ENCODE data around the gene PIK3C2G. TPM values are rescaled to one million over a fixed set of nuclear protein-coding genes. Genes with fewer than 3 reads are reported as not detected.

The PIK3C2G gene
- total RNA-seq, 1 experiment from 2014 or later = not detected

DNA sequence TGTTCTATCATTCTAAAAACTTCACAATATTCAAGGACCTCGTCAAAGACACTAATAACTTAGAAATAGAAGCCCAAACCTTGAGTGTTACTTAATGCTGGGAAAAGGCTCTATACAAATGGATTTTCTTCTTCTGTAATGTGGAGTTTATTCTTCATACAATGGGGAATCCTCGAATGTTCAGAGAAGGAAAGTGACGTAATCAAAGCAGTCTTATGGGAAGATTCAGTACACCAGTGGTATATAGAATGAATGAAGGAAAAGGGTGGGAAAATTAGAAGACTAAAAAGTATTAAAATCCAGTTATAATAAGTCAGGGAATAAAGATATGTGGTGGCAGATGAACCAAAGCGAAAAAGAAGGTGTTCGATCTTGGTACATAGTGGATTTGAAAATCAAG, 370.0 kb downstream of the PIK3C2G start:
- ATAC-seq (no peak), DNase-seq (ENCODE audit: low read depth, low spot score) (no peak)
- Histone ChIP-seq H2AFZ (ENCODE audit: low read depth, low read length, poor library complexity, severe bottlenecking) (no peak overlapping the region), H3K4me2 (ENCODE audit: low read length) (no peak overlapping the region), H3K9ac (ENCODE audit: low read length) (no peak overlapping the region), H3K4me1 (ENCODE audit: control insufficient read depth in 1 of 2, insufficient read depth in 2 of 2, low read length in 2 of 2) (peaks cover 0 to 5% of the 10 kb centered on the region in 2 experiments; a peak in 1 of 4 replicates), H3K36me3 (ENCODE audit: control insufficient read depth in 1 of 2, insufficient read depth in 2 of 2, low read length in 2 of 2) (no peaks in the 10 kb centered on the region), H3K4me3 (replicated peaks in 1 of 2; ENCODE audit: low read depth in 1 of 2, low read length in 2 of 2) (no peak overlapping the region), H3K27ac (ENCODE audit: low read depth, low read length) (no peak overlapping the region), H3K27me3 (ENCODE audit: insufficient read depth, low read length) (no peaks in the 10 kb centered on the region), H4K20me1 (ENCODE audit: insufficient read depth) (no peaks in the 10 kb centered on the region), H3K9me3 (ENCODE audit: control insufficient read depth in 1 of 2, insufficient read depth in 1 of 2, low read depth in 1 of 2, low read length in 2 of 2) (no peaks in the 10 kb centered on the region), H3K9me2 (ENCODE audit: insufficient read depth) (0 out of 2 replicates have a peak, but pooled peaks cover 5% of the 10 kb centered on the region), H3K79me2 (ENCODE audit: insufficient read depth, low read length) (no peaks in the 10 kb centered on the region)
- POLR2A ChIA-PET = no interaction called here
- RAD21 ChIA-PET (ENCODE audit: low non-redundant PET in 1 of 2, low total read pairs in 2 of 2, uncharacterized antibody in 2 of 2, unreplicated experiment in 2 of 2) = no interaction called here
- CTCF ChIA-PET = no interaction called here
- TF ChIP-seq EGR1 (IDR thresholded peaks at IDR 0.05; ENCODE audit: low read depth) (no peak), EZH2 (IDR thresholded peaks at IDR 0.05) (no peak), SRF (IDR thresholded peaks at IDR 0.05; ENCODE audit: low read depth) (no peak), ELF1 (IDR thresholded peaks at IDR 0.05; ENCODE audit: borderline replicate concordance, low read depth) (no peak), FOSL1 (IDR thresholded peaks at IDR 0.05; ENCODE audit: low read depth) (no peak), ZFX (IDR thresholded peaks at IDR 0.05) (no peak), SIN3A (IDR thresholded peaks at IDR 0.05; ENCODE audit: low read depth) (no peak)
- TF ChIP-seq, protein P1, sequence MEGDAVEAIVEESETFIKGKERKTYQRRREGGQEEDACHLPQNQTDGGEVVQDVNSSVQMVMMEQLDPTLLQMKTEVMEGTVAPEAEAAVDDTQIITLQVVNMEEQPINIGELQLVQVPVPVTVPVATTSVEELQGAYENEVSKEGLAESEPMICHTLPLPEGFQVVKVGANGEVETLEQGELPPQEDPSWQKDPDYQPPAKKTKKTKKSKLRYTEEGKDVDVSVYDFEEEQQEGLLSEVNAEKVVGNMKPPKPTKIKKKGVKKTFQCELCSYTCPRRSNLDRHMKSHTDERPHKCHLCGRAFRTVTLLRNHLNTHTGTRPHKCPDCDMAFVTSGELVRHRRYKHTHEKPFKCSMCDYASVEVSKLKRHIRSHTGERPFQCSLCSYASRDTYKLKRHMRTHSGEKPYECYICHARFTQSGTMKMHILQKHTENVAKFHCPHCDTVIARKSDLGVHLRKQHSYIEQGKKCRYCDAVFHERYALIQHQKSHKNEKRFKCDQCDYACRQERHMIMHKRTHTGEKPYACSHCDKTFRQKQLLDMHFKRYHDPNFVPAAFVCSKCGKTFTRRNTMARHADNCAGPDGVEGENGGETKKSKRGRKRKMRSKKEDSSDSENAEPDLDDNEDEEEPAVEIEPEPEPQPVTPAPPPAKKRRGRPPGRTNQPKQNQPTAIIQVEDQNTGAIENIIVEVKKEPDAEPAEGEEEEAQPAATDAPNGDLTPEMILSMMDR (IDR thresholded peaks at IDR 0.05 in 2 of 3, conservative IDR thresholded peaks at IDR 0.05 in 1 of 3; ENCODE audit: borderline replicate concordance in 1 of 3, insufficient read depth in 1 of 3, low read depth in 2 of 3, low read length in 2 of 3) = no peak
- TF ChIP-seq, protein P2, sequence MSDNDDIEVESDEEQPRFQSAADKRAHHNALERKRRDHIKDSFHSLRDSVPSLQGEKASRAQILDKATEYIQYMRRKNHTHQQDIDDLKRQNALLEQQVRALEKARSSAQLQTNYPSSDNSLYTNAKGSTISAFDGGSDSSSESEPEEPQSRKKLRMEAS (IDR thresholded peaks at IDR 0.05) = no peak
- TF ChIP-seq, protein P3, sequence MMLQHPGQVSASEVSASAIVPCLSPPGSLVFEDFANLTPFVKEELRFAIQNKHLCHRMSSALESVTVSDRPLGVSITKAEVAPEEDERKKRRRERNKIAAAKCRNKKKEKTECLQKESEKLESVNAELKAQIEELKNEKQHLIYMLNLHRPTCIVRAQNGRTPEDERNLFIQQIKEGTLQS (IDR thresholded peaks at IDR 0.05) = no peak
- intact Hi-C loops (cut with micrococcal nuclease) = no loop called here
- no TSS peak for BruUV-seq (replicated peaks)

Measured in HCT116 (cell line).